ENCODE measurements around the gene VGLL4.

GRCh38 chr3:11635680-11636393 lies 7.9 kb downstream of the VGLL4 start:
- no peak for TF ChIP-seq CTCF (IDR thresholded peaks at IDR 0.05)
- no peak for TF ChIP-seq POLR2AphosphoS5 (IDR thresholded peaks at IDR 0.05; ENCODE audit: low read depth, low read length)
